Stimulated activated CD8-positive, alpha-beta memory T cell treated with anti-CD3 and anti-CD28 coated beads, Interleukin-12 subunit alpha, Interleukin-12 subunit beta, amount 100 ng/mL, for 24 hours (primary cell): ENCODE results near the gene HAO2.
"Not testable (repeated sequence)": the region's sequence is repeated elsewhere in the genome, so short reads cannot be mapped to it uniquely, and the experiment has no call there.

Experiments used
- DNase-seq: peaks from one replicate; pipeline ENCODE4 v3.0.0-alpha.2; 2020; ENCODE audit errors: extremely low read depth

The HAO2 gene

DNA sequence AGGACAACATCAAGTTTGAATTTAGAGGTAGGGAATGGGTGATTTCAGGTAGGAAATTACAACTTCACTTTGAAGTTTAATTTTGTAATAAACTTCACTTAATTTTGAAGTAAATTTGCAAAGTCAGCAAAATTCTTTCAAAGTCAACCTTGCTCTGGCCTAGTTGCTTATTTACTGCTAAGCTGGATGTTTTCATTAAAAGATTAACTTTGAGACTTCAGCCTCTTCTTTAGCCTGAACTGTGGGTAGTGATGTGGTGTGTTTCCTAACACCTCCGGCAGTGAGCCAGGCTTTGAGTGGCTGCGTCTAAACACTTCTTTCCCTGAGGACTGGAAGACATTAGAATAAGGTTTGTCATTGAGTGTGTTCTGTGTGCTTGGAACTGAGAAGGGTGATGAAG is at the start of gene HAO2:
Gene HAO2, plus strand, starts transcription at position 232 of the 400 bp plus-strand sequence. CDS start 12,301 bp downstream, outside the sequence.
- no peak for DNase-seq

DNA sequence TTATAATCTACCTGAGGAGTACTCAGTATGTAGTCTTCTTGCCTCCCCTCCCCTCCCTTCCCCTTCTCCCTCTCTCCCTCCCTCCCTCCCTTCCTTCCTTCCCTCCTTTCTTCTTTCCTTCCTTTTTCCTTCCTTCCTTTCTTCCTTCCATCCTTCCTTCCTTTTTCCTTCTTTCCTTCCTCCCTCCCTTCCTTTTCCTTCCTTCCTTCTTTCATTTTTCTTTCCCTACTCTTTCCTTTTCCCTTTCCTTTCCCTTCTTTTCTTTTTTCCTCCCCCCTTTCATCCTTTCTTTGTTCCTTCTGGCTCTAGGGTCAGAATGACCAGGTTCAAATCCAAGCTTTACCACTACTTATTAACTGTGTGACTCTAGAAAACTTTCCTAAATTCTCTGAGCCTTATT is 48.5 kb upstream of the HAO2 start:
- no peak for DNase-seq

GRCh38 chr1:119321666-119322419 is 46.7 kb upstream of the HAO2 start:
- no peak for DNase-seq

GRCh38 chr1:119323216-119323982 is 45.2 kb upstream of the HAO2 start:
- DNase-seq = no peak

DNA sequence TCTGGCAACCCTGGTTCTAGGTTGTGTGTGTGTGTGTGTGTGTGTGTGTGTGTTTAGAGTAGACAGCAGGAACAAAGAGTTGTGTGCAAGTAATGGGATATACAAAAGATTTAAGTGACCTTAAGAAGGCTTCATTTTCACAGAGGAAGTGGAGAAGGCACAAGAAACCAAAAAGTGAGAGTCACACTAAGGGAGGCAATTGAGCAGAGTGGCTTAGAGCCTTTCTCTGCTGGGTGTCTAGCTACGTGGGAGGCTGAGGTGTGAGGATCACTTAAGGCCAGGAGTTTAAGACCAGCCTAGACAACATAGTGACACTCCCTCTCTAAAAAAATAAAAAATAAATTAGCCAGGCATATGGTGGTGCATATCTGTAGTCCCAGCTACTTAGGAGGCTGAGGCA is 44.4 kb upstream of the HAO2 start:
- no peak for DNase-seq

DNA sequence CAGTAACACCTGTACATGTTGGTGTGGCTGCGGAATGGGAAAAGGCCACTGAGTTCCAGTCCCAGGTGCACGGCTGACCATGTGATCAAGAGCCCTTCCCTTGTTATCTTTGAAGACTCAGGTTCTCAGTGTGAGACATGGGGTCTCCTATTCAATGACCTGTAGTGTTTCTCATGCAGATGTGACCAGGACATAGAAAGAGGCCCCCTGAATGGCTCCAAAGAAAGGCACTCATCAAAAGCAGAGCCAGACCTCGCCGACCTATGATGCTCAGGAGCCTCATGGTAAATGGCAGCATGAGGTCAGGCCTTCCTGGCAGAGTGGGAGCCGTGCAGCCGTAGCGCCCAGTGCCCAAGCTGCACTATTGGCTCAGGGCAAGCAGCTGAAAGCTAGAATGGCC is 42.3 kb upstream of the HAO2 start:
- DNase-seq = no peak

- DNase-seq = no peak
Observed at GRCh38 chr1:119327094-119327449, 41.5 kb upstream of the HAO2 start.

DNA sequence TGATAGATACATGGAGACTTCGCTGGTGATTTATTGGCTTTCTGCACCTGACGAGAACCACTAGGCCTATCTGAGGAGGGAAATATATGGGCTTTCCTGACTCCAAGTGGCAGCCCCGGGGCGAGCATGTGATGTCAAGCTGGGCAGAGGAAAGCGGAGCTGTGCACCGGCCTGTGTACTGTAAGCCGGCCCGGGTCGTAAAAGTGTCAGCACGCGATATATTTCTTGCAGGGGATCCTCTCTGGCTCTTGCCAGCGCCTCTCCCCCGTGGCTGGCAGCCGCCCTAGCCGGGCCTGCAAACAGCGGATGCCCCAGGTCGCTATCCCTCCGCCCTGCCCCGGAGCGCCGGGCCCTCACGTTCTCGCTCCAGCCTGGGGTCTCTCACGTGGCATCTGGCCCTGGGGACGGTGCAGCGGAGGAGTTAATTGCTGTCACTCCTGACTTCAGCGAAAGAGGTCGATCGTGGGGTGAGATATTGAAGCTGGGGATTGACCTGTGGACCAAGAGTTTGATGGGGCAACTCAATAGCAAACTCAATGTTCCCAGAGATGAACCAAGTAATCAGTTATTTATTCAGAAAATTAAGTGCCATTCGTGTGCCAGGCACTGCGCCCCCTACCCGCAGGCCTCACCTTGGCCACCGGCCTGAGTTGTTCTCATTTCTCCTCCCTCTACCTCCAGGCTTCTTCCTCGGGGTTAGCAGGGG is 41.0 kb upstream of the HAO2 start:
- DNase-seq = no peak

DNA sequence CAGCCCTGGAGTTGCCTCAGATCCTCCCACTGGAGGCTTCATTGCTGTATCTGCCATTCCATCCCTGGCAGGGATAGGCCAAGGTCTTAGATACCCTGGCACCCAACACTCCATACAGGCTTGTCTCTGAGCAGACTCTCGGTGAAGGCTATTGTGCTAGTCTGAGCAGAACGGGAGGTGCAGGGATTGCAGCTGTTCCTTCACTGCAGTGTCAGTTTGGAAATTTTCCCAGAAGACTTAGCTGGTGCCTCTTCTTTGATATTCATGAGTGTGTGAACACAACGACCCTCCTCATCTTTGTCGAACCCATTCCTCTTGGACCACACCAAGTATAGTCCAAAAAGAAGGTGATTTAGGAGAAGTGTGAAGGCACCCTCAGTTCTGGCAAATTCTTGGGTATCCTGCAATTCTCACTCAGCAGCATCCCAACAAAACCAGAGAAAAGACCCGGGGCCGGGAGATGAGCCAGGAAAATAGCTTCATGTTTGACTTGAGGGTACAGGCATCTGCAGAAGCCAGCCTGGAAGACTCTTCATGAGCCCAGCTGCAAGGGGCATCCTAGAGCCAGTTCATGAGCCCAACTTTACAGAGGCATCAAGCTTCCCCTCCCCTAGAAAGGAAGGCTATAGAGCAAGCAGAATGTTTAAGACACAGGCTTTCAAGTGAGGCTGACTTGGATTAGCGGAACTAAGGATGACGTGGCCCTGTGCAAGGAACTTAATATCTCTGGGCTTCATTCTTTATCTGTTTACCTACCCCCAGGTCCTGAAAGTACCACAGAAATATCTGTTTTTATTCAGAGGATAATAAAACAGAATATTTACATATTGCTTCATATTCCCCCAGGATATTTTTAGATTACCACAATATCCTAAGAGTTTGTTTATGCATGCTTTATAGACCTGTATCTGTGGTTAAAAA is 38.8 kb upstream of the HAO2 start:
- DNase-seq = no peak

GRCh38 chr1:119330466-119331189 is 38.0 kb upstream of the HAO2 start:
- DNase-seq = no peak

GRCh38 chr1:119331190-119331515 is 37.4 kb upstream of the HAO2 start:
- DNase-seq = no peak

- DNase-seq = no peak
Observed at GRCh38 chr1:119331915-119332314, 36.7 kb upstream of the HAO2 start.

- no peak for DNase-seq
Observed at GRCh38 chr1:119332622-119333021, 36.0 kb upstream of the HAO2 start.

- DNase-seq = no peak
Observed at GRCh38 chr1:119333163-119333896, 35.3 kb upstream of the HAO2 start.

DNA sequence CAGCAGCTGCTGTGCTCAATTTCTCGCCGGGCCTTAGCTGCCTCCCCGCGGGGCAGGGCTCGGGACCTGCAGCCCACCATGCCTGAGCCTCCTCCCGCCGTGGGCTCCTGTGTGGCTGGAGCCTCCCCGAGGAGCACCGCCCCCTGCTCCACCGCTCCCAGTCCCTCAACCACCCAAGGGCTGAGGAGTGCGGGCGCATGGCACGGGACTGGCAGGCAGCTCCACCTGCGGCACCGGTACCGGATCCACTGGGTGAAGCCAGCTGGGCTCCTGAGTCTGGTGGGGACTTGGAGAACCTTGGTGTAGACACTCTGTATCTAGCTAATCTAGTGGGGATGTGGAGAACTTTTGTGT is 34.7 kb upstream of the HAO2 start:
- not testable (repeated sequence) for DNase-seq

GRCh38 chr1:119336848-119337247 is 31.7 kb upstream of the HAO2 start:
- no peak for DNase-seq

GRCh38 chr1:119338004-119338403 is 30.6 kb upstream of the HAO2 start:
- no peak for DNase-seq

DNA sequence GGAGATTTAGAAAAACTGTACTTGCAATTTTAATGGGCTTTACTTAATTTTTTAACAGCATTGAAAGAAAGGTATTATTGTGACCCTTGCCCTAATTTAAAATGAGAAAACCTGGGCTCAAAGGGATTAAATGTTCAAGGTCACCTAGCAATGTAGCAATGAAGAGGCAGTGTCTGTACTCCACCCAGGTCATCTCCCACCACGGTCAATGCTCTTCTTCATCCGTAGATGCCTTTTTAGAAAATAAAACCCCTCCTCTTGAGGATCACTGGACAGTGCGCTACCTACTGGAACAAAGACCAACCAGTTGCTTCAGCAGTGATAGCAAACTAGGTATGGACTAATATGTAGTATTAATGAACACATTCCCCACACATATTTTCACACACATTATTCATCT is 29.8 kb upstream of the HAO2 start:
- DNase-seq = no peak

- no peak for DNase-seq
Observed at GRCh38 chr1:119340861-119341261, 27.7 kb upstream of the HAO2 start.

DNA sequence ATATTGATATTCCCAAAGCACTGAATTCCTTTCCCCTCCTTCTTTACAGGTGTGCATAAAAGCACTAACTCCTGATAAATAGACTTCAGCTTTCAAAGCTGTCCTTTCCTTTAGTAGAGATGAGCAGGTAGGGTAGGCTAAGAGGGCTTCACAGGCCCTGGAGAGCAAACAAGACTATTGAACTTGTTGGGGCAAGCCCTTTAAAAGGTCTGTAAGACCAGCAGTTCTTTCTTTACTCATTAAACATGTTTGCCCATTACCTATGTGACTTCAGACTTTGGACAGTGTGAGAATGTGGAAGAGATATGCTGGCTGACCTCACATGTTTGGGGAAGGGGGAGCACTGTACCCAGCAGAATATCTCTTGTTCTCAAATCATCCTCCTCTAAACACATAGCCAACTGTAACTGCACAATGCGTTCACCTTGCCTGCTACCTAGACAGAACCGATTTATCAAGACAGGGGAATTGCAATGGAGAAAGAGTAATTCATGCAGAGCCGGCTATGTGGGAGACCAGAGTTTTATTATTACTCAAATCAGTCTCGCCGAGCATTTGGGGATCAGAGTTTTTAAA is 27.1 kb upstream of the HAO2 start:
- DNase-seq = no peak
